ENCODE data around the gene DGUOK.

DNA sequence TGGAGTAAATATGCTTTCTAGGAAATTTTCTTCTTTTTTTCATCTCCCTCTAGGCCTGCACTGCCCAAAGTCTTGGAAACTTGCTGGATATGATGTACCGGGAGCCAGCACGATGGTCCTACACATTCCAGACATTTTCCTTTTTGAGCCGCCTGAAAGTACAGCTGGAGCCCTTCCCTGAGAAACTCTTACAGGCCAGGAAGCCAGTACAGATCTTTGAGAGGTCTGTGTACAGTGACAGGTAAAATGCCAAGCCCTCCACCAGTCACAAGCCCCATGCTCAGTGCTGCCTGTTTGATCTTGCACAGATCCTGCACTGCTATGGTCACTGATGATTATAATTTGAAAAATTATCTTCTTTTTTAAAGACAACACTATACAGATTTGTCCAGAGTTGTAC, 20.0 kb downstream of the DGUOK start:
- TF ChIP-seq, protein P1, sequence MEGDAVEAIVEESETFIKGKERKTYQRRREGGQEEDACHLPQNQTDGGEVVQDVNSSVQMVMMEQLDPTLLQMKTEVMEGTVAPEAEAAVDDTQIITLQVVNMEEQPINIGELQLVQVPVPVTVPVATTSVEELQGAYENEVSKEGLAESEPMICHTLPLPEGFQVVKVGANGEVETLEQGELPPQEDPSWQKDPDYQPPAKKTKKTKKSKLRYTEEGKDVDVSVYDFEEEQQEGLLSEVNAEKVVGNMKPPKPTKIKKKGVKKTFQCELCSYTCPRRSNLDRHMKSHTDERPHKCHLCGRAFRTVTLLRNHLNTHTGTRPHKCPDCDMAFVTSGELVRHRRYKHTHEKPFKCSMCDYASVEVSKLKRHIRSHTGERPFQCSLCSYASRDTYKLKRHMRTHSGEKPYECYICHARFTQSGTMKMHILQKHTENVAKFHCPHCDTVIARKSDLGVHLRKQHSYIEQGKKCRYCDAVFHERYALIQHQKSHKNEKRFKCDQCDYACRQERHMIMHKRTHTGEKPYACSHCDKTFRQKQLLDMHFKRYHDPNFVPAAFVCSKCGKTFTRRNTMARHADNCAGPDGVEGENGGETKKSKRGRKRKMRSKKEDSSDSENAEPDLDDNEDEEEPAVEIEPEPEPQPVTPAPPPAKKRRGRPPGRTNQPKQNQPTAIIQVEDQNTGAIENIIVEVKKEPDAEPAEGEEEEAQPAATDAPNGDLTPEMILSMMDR (IDR thresholded peaks at IDR 0.05; ENCODE audit: poor library complexity, severe bottlenecking) = no peak
- TF ChIP-seq EZH2 (IDR thresholded peaks at IDR 0.05; ENCODE audit: borderline replicate concordance, insufficient read depth, low read length, poor library complexity, severe bottlenecking) (no peak), MXI1 (conservative IDR thresholded peaks at IDR 0.05; ENCODE audit: poor library complexity, severe bottlenecking) (no peak), EP300 (conservative IDR thresholded peaks at IDR 0.05; ENCODE audit: poor library complexity, severe bottlenecking) (no peak), SMC3 (conservative IDR thresholded peaks at IDR 0.05; ENCODE audit: poor library complexity) (no peak), POLR2AphosphoS5 (IDR thresholded peaks at IDR 0.05) (no peak), RAD21 (conservative IDR thresholded peaks at IDR 0.05) (no peak)
- TF ChIP-seq, protein P2, sequence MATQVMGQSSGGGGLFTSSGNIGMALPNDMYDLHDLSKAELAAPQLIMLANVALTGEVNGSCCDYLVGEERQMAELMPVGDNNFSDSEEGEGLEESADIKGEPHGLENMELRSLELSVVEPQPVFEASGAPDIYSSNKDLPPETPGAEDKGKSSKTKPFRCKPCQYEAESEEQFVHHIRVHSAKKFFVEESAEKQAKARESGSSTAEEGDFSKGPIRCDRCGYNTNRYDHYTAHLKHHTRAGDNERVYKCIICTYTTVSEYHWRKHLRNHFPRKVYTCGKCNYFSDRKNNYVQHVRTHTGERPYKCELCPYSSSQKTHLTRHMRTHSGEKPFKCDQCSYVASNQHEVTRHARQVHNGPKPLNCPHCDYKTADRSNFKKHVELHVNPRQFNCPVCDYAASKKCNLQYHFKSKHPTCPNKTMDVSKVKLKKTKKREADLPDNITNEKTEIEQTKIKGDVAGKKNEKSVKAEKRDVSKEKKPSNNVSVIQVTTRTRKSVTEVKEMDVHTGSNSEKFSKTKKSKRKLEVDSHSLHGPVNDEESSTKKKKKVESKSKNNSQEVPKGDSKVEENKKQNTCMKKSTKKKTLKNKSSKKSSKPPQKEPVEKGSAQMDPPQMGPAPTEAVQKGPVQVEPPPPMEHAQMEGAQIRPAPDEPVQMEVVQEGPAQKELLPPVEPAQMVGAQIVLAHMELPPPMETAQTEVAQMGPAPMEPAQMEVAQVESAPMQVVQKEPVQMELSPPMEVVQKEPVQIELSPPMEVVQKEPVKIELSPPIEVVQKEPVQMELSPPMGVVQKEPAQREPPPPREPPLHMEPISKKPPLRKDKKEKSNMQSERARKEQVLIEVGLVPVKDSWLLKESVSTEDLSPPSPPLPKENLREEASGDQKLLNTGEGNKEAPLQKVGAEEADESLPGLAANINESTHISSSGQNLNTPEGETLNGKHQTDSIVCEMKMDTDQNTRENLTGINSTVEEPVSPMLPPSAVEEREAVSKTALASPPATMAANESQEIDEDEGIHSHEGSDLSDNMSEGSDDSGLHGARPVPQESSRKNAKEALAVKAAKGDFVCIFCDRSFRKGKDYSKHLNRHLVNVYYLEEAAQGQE (IDR thresholded peaks at IDR 0.05; ENCODE audit: borderline replicate concordance) = no peak

Data from neural cell (in vitro differentiated cells).